HEK293T (cell line): ENCODE data around the gene MCM7.

Experiments used
- CTCF ChIA-PET: fragments of 350-600 bp; formaldehyde crosslinking; extraction: SDS; loops from one replicate; lab custom pipeline; 2021; ENCODE audit warnings: antibody characterized with exemption, inconsistent platforms; lab: Yijun Ruan, JAX
- POLR2A ChIA-PET: fragments of 350-600 bp; formaldehyde crosslinking; extraction: SDS; loops from one replicate; lab custom pipeline; 2020; ENCODE audit warnings: antibody characterized with exemption, inconsistent platforms; lab: Yijun Ruan, JAX
- DNase-seq: peaks from one replicate; pipeline ENCODE4 v3.0.0; 2012; ENCODE audit warnings: mixed read lengths; ENCODE audit errors: extremely low spot score
- ARNT ChIP-seq: fragments of 450-650 bp; IDR thresholded peaks from 2 replicates; pipeline ENCODE4 v1.6.1; 2017; ENCODE audit warnings: mild to moderate bottlenecking
- BHLHE40 ChIP-seq: fragments of 450-650 bp; IDR thresholded peaks from 2 replicates; pipeline ENCODE4 v1.6.1; 2016; ENCODE audit warnings: mild to moderate bottlenecking, moderate library complexity, borderline replicate concordance
- CTBP1 ChIP-seq: fragments of 450-650 bp; IDR thresholded peaks from 2 replicates; pipeline ENCODE4 v1.6.1; 2016; ENCODE audit warnings: borderline replicate concordance
- ELF4 ChIP-seq: fragments of 450-650 bp; IDR thresholded peaks from 2 replicates; pipeline ENCODE4 v1.6.1; 2017; ENCODE audit warnings: antibody characterized with exemption
- FOXA1 ChIP-seq: fragments of 450-650 bp; IDR thresholded peaks from 2 replicates; pipeline ENCODE4 v1.6.1; 2016; ENCODE audit warnings: mild to moderate bottlenecking
- FOXK2 ChIP-seq: fragments of 450-650 bp; IDR thresholded peaks from 2 replicates; pipeline ENCODE4 v1.6.1; 2016; ENCODE audit warnings: mild to moderate bottlenecking
- FOXM1 ChIP-seq: fragments of 450-650 bp; IDR thresholded peaks from 2 replicates; pipeline ENCODE4 v1.6.1; 2017; ENCODE audit warnings: mild to moderate bottlenecking, borderline replicate concordance
- HDGF ChIP-seq: fragments of 450-650 bp; IDR thresholded peaks from 2 replicates; pipeline ENCODE4 v1.6.1; 2017; ENCODE audit warnings: antibody characterized with exemption, borderline replicate concordance
- L3MBTL2 ChIP-seq: fragments of 450-650 bp; conservative IDR thresholded peaks from 2 replicates; pipeline ENCODE4 v1.6.1; 2016; ENCODE audit warnings: mild to moderate bottlenecking
- LEF1 ChIP-seq: fragments of 450-650 bp; IDR thresholded peaks from 2 replicates; pipeline ENCODE4 v1.6.1; 2017; ENCODE audit warnings: mild to moderate bottlenecking, borderline replicate concordance
- NFRKB ChIP-seq: fragments of 450-650 bp; IDR thresholded peaks from 2 replicates; pipeline ENCODE4 v1.6.1; 2016; ENCODE audit warnings: mild to moderate bottlenecking, moderate library complexity
- SP1 ChIP-seq: fragments of 450-650 bp; IDR thresholded peaks from 2 replicates; pipeline ENCODE4 v1.6.1; 2017
- SUZ12 ChIP-seq: fragments of 450-650 bp; IDR thresholded peaks from 2 replicates; pipeline ENCODE4 v1.6.1; 2016; ENCODE audit warnings: mild to moderate bottlenecking
- TARDBP ChIP-seq: fragments of 450-650 bp; IDR thresholded peaks from 2 replicates; pipeline ENCODE4 v1.6.1; 2016
- ZNF384 ChIP-seq: fragments of 450-650 bp; IDR thresholded peaks from 2 replicates; pipeline ENCODE4 v1.6.1; 2016
- TF ChIP-seq, protein P1 (sequence below): fragments of 450-650 bp; IDR thresholded peaks from 2 replicates; pipeline ENCODE4 v1.6.1; 2016

Gene MCM7

DNA sequence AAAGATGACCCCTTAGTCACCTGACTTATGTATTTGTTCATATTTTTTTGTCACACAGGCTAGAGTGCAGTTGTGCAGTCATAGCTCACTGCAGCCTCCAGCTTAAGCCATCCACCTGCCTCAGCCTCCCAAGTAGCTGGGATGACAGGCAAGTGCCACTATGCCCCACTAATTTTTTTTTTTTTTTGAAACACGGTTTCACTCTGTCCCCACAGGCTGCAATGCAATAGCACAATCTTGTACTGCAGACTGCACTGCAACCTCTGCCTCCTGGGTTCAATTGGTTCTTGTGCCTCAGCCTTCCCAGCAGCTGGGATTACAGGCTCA lies 27.4 kb upstream of the MCM7 start:
- no peak for DNase-seq
- POLR2A ChIA-PET = interaction anchor here (0.6 to 2.7 kb wide), 10 partner anchors 12 to 149 kb away, joined by 3 to 16 read pairs (median 4); partner anchors contain the start of genes AP4M1, LAMTOR4, MCM7 and ZKSCAN1
- TF ChIP-seq SUZ12 = no peak
- TF ChIP-seq ZNF384 = no peak
- TF ChIP-seq ELF4 = no peak
- TF ChIP-seq TARDBP = no peak
- TF ChIP-seq FOXM1 = no peak
- TF ChIP-seq BHLHE40 = no peak
- TF ChIP-seq FOXA1 = no peak
- no peak for TF ChIP-seq FOXK2
- no peak for TF ChIP-seq L3MBTL2
- TF ChIP-seq LEF1 = no peak
- TF ChIP-seq ARNT = no peak
- TF ChIP-seq, protein P1, sequence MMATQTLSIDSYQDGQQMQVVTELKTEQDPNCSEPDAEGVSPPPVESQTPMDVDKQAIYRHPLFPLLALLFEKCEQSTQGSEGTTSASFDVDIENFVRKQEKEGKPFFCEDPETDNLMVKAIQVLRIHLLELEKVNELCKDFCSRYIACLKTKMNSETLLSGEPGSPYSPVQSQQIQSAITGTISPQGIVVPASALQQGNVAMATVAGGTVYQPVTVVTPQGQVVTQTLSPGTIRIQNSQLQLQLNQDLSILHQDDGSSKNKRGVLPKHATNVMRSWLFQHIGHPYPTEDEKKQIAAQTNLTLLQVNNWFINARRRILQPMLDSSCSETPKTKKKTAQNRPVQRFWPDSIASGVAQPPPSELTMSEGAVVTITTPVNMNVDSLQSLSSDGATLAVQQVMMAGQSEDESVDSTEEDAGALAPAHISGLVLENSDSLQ = no peak
- TF ChIP-seq SP1 = no peak
- no peak for TF ChIP-seq HDGF
- no peak for TF ChIP-seq CTBP1
- CTCF ChIA-PET = interaction anchor here (0.6 kb wide), 1 partner anchor 46 kb away, joined by 3 read pairs; no protein-coding TSS in a partner anchor

DNA sequence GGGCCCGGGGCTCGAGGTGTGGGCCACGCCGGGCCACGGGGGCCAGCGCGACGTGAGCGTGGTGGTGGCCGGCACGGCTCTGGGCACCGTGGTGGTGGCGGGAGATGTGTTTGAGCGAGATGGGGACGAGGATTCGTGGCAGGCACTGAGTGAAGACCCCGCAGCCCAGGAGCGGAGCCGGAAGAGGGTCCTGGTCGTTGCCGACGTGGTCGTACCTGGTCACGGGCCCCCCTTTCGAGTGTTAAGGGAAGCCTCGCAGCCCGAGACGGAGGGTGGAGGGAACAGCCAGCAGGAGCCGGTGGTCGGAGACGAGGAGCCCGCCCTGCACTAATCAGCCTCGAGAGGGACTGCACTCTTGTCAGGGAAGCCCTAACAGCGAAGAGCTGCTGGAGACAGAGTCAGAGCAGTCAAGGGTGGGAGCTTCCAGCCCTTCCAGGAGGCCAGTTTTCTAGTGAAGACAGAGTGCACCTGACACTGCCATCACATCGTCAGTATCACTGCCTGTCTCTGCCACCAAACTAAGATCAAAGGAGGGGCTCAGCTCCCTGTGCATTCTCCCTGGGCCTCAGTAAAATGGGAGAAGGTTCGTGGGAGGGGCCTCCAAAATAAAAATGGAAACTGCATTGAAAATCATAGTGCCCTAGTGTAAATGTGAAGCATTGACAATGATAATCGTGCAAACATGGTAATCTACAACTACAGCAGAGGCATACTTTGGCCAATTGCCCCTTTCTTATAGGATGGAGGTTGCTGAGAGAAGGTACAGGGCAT lies 26.9 kb upstream of the MCM7 start:
- ChIA-PET POLR2A (interaction anchor here (0.6 to 1.9 kb wide), 9 partner anchors 13 to 148 kb away, joined by 3 to 14 read pairs (median 3); partner anchors contain the start of genes AP4M1, LAMTOR4, MCM7 and ZKSCAN1), CTCF (interaction anchor here (0.6 kb wide), 1 partner anchor 45 kb away, joined by 3 read pairs; no protein-coding TSS in a partner anchor)
- peak; percentile 35 for DNase-seq

DNA sequence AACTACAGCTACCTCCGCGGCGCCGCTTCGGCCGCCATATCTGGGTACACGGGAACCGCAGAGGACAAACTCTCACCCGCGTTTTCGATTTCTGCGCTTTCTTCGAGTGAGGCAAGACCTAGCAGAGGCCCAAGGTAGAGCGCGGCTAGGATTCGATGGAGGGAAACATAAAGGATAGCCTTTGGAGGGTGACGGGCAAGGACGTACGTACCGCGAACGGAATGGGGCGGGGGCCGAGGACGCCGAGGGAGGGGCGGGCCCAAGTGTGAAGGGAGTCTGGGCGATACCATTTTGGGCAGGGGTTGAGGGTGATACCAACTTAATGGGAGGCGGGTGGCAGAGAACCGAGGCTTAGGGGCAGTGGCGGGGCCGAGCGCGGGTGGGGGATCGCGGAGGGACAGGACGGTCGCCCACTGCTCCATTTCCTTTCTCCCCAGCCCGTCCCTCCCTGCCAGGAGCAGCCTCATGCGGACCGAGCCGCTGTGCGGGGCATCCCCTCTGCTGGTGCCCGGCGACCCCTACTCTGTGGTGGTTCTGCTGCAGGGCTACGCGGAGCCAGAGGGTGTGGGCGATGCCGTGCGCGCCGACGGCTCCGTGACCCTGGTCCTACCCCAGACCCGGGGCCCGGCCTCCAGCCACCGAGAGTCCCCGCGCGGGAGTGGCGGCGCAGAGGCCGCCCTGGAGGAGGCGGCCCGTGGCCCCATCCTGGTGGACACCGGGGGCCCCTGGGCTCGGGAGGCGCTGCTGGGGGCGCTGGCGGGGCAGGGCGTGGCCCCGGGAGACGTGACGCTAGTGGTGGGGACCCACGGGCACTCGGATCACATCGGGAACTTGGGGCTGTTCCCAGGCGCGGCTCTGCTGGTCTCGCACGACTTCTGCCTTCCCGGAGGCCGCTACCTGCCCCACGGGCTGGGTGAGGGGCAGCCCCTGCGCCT lies 26.0 kb upstream of the MCM7 start, which contains the start of gene MBLAC1:
Gene MBLAC1, plus strand, starts transcription at position 37 of the 935 bp plus-strand sequence. Its CDS starts 429 bp downstream, at position 466.
- TF ChIP-seq ZNF384 (no peak), FOXM1 (no peak), FOXK2 (no peak), BHLHE40 (peak; percentile 74; the same call in 1 of the 2 replicates), L3MBTL2 (peak; percentile 82)
- DNase-seq = peak; percentile 84
- ChIA-PET POLR2A (interaction anchor here (0.6 to 6.0 kb wide), 15 partner anchors 11 to 301 kb away, joined by 3 to 80 read pairs (median 4); partner anchors contain the start of genes AP4M1, GJC3, MCM7 and TRIM4), CTCF (interaction anchor here (1.7 kb wide), 1 partner anchor 148 kb away, joined by 3 read pairs; no protein-coding TSS in a partner anchor)

More for the DNA sequence above, 26.9 kb upstream of the MCM7 start:
- TF ChIP-seq FOXA1 (no peak), SP1 (no peak), LEF1 (no peak), TARDBP (no peak), FOXM1 (no peak), BHLHE40 (no peak), SUZ12 (no peak), NFRKB (no peak)
- TF ChIP-seq, protein P1 = no peak

DNA sequence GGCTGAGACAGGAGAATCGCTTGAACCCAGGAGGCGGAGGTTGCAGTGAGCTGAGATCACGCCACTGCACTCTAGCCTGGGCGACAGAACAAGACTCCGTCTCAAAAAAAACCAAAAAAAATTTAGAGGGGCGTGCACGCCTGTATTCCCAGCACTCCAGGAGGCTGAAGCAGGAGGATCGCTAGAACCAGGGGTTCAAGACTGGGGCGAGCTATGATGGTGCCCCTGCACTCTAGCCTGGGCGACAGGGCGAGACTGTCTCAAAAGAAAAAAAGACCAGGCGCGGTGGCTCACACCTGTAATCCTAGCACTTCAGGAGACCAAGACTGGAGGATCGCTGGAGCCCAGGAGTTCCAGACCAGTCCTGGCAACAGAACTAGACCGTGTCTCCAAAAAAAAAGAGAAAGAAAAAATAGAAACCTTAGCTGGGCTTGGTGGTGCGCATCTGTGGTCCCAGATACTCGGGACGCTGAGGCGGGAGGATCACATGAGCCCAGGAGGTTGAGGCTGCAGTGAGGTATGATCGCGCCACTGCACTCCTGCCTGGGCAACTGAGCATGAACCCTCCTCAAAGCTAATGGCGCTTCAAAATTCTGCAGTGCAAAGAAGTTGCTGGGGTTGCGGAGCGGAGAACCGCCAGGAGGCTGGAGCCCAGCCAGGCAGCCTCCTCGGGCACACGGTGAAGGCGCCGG lies 25.2 kb upstream of the MCM7 start:
- TF ChIP-seq L3MBTL2 (no peak), FOXM1 (no peak)
- ChIA-PET POLR2A (interaction anchor here (0.6 to 6.0 kb wide), 13 partner anchors 12 to 301 kb away, joined by 3 to 80 read pairs (median 3); partner anchors contain the start of genes AP4M1, GJC3, MCM7 and TRIM4), CTCF (interaction anchor here (1.7 kb wide), 1 partner anchor 147 kb away, joined by 3 read pairs; no protein-coding TSS in a partner anchor)
- no peak for DNase-seq

DNA sequence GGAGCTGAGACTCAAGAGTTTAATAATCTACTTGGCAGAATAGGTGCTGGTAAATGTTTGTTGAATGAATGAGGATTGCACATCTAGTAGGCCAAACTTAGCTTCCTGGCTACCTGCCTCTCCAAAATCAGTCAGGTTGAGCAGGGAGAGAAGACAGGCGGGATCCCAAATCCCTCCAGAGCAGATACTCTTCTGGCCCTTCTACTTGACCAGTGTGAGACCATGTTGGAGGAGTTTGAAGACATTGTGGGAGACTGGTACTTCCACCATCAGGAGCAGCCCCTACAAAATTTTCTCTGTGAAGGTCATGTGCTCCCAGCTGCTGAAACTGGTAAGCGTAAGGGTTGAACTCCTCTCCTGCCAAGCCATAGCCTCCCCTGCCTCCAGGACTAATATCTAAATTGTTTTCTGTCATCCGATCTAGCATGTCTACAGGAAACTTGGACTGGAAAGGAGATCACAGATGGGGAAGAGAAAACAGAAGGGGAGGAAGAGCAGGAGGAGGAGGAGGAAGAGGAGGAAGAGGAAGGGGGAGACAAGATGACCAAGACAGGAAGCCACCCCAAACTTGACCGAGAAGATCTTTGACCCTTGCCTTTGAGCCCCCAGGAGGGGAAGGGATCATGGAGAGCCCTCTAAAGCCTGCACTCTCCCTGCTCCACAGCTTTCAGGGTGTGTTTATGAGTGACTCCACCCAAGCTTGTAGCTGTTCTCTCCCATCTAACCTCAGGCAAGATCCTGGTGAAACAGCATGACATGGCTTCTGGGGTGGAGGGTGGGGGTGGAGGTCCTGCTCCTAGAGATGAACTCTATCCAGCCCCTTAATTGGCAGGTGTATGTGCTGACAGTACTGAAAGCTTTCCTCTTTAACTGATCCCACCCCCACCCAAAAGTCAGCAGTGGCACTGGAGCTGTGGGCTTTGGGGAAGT lies 23.4 kb upstream of the MCM7 start:
- no peak for DNase-seq
- TF ChIP-seq SP1 (no peak), ZNF384 (no peak), BHLHE40 (no peak), TARDBP (no peak), LEF1 (no peak), FOXK2 (no peak), ELF4 (no peak)
- TF ChIP-seq, protein P1 = no peak
- ChIA-PET POLR2A (interaction anchor here (0.6 to 6.0 kb wide), 5 partner anchors 17 to 42 kb away, joined by 3 to 80 read pairs (median 4); partner anchors contain the start of genes AP4M1 and MCM7), CTCF (interaction anchor here (1.0 kb wide), 1 partner anchor 17 kb away, joined by 3 read pairs; no protein-coding TSS in a partner anchor)
